ELF-1 (cell line): Measurements from ENCODE around the gene PANK1.
A peak's percentile ranks its signal among the peaks of the same experiment; 100 is the strongest.
"Not testable (repeated sequence)": the region's sequence is repeated elsewhere in the genome, so short reads cannot be mapped to it uniquely, and the experiment has no call there.

Experiments
- DNase-seq: peaks from one replicate; pipeline ENCODE4 v3.0.0-alpha.2; 2016; ENCODE audit warnings: low read depth, low spot score

PANK1 gene

GRCh38 chr10:89567576-89568245 is 77.3 kb downstream of the PANK1 start:
- no peak for DNase-seq

GRCh38 chr10:89566992-89567391 is 78.0 kb downstream of the PANK1 start:
- DNase-seq: no peak

- DNase-seq: no peak
Measured at GRCh38 chr10:89566095-89566950, 78.7 kb downstream of the PANK1 start.

- no peak for DNase-seq
Measured at GRCh38 chr10:89565180-89565579, 79.9 kb downstream of the PANK1 start.

- no peak for DNase-seq
Measured at GRCh38 chr10:89563861-89564478, 81.1 kb downstream of the PANK1 start.

- no peak for DNase-seq
Measured at GRCh38 chr10:89563311-89563710, 81.7 kb downstream of the PANK1 start.

- DNase-seq: no peak
Measured at GRCh38 chr10:89556600-89556999, 88.4 kb downstream of the PANK1 start.

- peak; percentile 10 for DNase-seq
Measured at GRCh38 chr10:89555688-89556445, 89.2 kb downstream of the PANK1 start.

- no peak for DNase-seq
Measured at GRCh38 chr10:89554433-89554832, 90.6 kb downstream of the PANK1 start.

- no peak for DNase-seq
Measured at GRCh38 chr10:89553064-89553734, 91.8 kb downstream of the PANK1 start.

GRCh38 chr10:89552213-89552612 is 92.8 kb downstream of the PANK1 start:
- DNase-seq: no peak

GRCh38 chr10:89550509-89550908 is 94.5 kb downstream of the PANK1 start:
- no peak for DNase-seq

GRCh38 chr10:89549510-89549909 is 95.5 kb downstream of the PANK1 start:
- DNase-seq: no peak

- DNase-seq: no peak
Measured at GRCh38 chr10:89548673-89549072, 96.4 kb downstream of the PANK1 start.

- no peak for DNase-seq
Measured at GRCh38 chr10:89547853-89548513, 97.1 kb downstream of the PANK1 start.

GRCh38 chr10:89546651-89547050 is 98.4 kb downstream of the PANK1 start:
- not testable (repeated sequence) for DNase-seq

GRCh38 chr10:89543841-89544240 is 101.2 kb downstream of the PANK1 start:
- DNase-seq: no peak

GRCh38 chr10:89540420-89540949 is 104.6 kb downstream of the PANK1 start:
- DNase-seq: no peak

GRCh38 chr10:89537364-89537763 is 107.7 kb downstream of the PANK1 start:
- DNase-seq: no peak

GRCh38 chr10:89536013-89536354 is 109.1 kb downstream of the PANK1 start:
- DNase-seq: no peak
